Measurements from ENCODE around the gene EOLA2. TPM values are rescaled to one million over a fixed set of nuclear protein-coding genes. Genes with fewer than 3 reads are reported as not detected.

Gene EOLA2
- total RNA-seq, 3 donors from 2014 or later (not counting 1 experiment from before 2014, with no cell fraction given) = 80.9 to 94.9 (median 85.5) TPM

DNA sequence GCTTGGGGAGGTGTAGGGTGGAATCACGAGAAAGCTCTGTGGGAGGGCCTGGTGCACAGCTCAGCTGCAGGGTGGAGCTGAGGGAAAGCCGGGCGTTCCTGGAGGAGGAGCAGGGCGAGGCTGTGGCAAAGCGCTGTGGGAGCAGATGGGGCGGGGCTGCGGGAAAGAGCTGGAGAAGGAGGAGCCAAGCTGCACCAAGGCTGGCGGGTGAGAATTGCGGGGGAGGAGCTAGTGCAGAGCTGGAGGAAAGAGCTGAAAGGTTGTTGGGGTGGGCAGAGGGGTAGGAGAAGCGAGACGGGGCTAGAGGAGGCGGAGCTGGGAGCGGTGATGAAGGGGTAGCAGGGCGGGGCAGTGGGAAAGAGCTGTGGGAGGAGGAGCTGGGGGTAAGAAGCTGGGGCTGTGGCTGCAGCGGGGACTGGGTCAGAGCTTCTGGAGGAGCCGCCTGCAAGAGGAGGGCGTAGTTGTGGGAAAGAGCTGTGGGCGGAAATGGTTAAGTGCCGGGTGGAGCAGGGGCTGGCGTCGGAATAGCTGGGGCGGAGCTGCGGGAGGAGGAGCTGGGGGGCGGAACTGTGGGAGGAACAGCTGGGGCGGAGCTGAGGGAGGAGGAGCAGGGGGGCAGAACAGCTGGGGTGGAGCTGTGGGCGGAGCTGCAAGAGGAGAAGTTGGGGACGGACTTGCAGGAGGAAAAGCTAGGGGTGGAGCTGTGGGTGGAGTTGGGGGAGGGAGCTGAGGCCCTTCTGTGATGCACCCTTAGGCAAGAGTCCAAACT, 1.8 kb upstream of the EOLA2 start:
- Mint-ChIP-seq H3K4me1 (peaks cover 8 to 14% of the 10 kb centered on the region in 2 donors), H3K4me3 (peak overlapping the region; percentile 92), H3K27ac (peak overlapping the region; percentile 91 to 99), H3K27me3 (ENCODE audit: low read depth in 2 of 2) (no peaks in the 10 kb centered on the region), H3K36me3 (no peaks in the 10 kb centered on the region), H3K9me3 (no peaks in the 10 kb centered on the region)
- H3K36me3 ChIP-seq (ENCODE audit: control insufficient read depth, insufficient read depth, low read length) = peaks cover 5% of the 10 kb centered on the region
- WGBS (ENCODE audit: insufficient coverage) = 0% methylated on average over 27 of the region's 27 CpGs
- peaks cover 16% of the 10 kb centered on the region for H3K4me1 ChIP-seq (ENCODE audit: control insufficient read depth, insufficient read depth, low read length)
- peak overlapping the region; percentile 74 for H3K27ac ChIP-seq (ENCODE audit: low read length)
- ATAC-seq = peak; percentile 44 to 65 (median 52)
- TF ChIP-seq, protein P1, sequence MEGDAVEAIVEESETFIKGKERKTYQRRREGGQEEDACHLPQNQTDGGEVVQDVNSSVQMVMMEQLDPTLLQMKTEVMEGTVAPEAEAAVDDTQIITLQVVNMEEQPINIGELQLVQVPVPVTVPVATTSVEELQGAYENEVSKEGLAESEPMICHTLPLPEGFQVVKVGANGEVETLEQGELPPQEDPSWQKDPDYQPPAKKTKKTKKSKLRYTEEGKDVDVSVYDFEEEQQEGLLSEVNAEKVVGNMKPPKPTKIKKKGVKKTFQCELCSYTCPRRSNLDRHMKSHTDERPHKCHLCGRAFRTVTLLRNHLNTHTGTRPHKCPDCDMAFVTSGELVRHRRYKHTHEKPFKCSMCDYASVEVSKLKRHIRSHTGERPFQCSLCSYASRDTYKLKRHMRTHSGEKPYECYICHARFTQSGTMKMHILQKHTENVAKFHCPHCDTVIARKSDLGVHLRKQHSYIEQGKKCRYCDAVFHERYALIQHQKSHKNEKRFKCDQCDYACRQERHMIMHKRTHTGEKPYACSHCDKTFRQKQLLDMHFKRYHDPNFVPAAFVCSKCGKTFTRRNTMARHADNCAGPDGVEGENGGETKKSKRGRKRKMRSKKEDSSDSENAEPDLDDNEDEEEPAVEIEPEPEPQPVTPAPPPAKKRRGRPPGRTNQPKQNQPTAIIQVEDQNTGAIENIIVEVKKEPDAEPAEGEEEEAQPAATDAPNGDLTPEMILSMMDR (IDR thresholded peaks at IDR 0.05) = no peak
- peak; percentile 78 to 96 for DNase-seq
- H3K27me3 ChIP-seq (ENCODE audit: control insufficient read depth, insufficient read depth, low read length) = no peaks in the 10 kb centered on the region
- intact Hi-C loops (cut with micrococcal nuclease) = loop anchor here (2.0 to 10.0 kb wide), 4 partner anchors 65 to 757 kb away; partner anchors contain the start of gene IDS
- H3K4me3 ChIP-seq (ENCODE audit: low read length) = peak overlapping the region; percentile 70
- no peaks in the 10 kb centered on the region for H3K9me3 ChIP-seq (ENCODE audit: control insufficient read depth, insufficient read depth, low read length)

- peak overlapping the region; percentile 91 to 99 for H3K27ac Mint-ChIP-seq
- peak overlapping the region; percentile 70 for H3K4me3 ChIP-seq (ENCODE audit: low read length)
- ATAC-seq = peak in 1 of 3 donors; percentile 40
- DNase-seq = no peak
- H3K27ac ChIP-seq (ENCODE audit: low read length) = peak overlapping the region; percentile 74
- H3K4me3 Mint-ChIP-seq = peak overlapping the region; percentile 92
- H3K27me3 Mint-ChIP-seq (ENCODE audit: low read depth in 2 of 2) = no peaks in the 10 kb centered on the region
- no peaks in the 10 kb centered on the region for H3K27me3 ChIP-seq (ENCODE audit: control insufficient read depth, insufficient read depth, low read length)
- no peaks in the 10 kb centered on the region for H3K36me3 Mint-ChIP-seq
- peaks cover 5% of the 10 kb centered on the region for H3K36me3 ChIP-seq (ENCODE audit: control insufficient read depth, insufficient read depth, low read length)
- intact Hi-C loops (cut with micrococcal nuclease) = loop anchor here (10.0 kb wide), 2 partner anchors 65 to 435 kb away; partner anchors contain the start of gene IDS
- H3K9me3 Mint-ChIP-seq = no peaks in the 10 kb centered on the region
- H3K9me3 ChIP-seq (ENCODE audit: control insufficient read depth, insufficient read depth, low read length) = no peaks in the 10 kb centered on the region
- peaks cover 8 to 14% of the 10 kb centered on the region in 2 donors for H3K4me1 Mint-ChIP-seq
- 0% methylated on average over 17 of the region's 17 CpGs for WGBS (ENCODE audit: insufficient coverage)
- TF ChIP-seq, protein P1 (IDR thresholded peaks at IDR 0.05) = no peak
- H3K4me1 ChIP-seq (ENCODE audit: control insufficient read depth, insufficient read depth, low read length) = peaks cover 16% of the 10 kb centered on the region
Observed at GRCh38 chrX:149939655-149939904, 1.3 kb upstream of the EOLA2 start.

GRCh38 chrX:149938881-149939654, 777 bp upstream of the EOLA2 start:
- ATAC-seq (peak; percentile 35 to 63 (median 45)), DNase-seq (peak; percentile 74 to 93)
- TF ChIP-seq, protein P1 (IDR thresholded peaks at IDR 0.05) = no peak
- H3K4me3 Mint-ChIP-seq = peak overlapping the region; percentile 28
- H3K4me3 ChIP-seq (ENCODE audit: low read length) = peak overlapping the region; percentile 96
- peak overlapping the region; percentile 92 to 99 for H3K27ac Mint-ChIP-seq
- H3K36me3 Mint-ChIP-seq = no peaks in the 10 kb centered on the region
- H3K9me3 Mint-ChIP-seq = no peaks in the 10 kb centered on the region
- peak overlapping the region; percentile 100 for H3K27ac ChIP-seq (ENCODE audit: low read length)
- no peaks in the 10 kb centered on the region for H3K27me3 ChIP-seq (ENCODE audit: control insufficient read depth, insufficient read depth, low read length)
- no peaks in the 10 kb centered on the region for H3K27me3 Mint-ChIP-seq (ENCODE audit: low read depth in 2 of 2)
- intact Hi-C loops (cut with micrococcal nuclease) = loop anchor here (10.0 kb wide), 2 partner anchors 64 to 434 kb away; partner anchors contain the start of gene IDS
- peaks cover 15% of the 10 kb centered on the region for H3K4me1 ChIP-seq (ENCODE audit: control insufficient read depth, insufficient read depth, low read length)
- H3K9me3 ChIP-seq (ENCODE audit: control insufficient read depth, insufficient read depth, low read length) = no peaks in the 10 kb centered on the region
- H3K36me3 ChIP-seq (ENCODE audit: control insufficient read depth, insufficient read depth, low read length) = peaks cover 3% of the 10 kb centered on the region
- 0% methylated on average over 28 of the region's 50 CpGs for WGBS (ENCODE audit: insufficient coverage)
- peaks cover 8 to 14% of the 10 kb centered on the region in 2 donors for H3K4me1 Mint-ChIP-seq
